Sigmoid colon (tissue), 4 donors: ENCODE data around the gene RNF187.

ENCODE experiments used
- CTCF ChIP-seq, 4 experiments: fragments of 450-650 bp in 3 of 4; fragments of 200-600 bp in 1 of 4; IDR thresholded peaks; one replicate each; pipeline ENCODE4 v1.5.1; 2016 to 2019; ENCODE audit warnings: antibody characterized with exemption in 4 of 4, mild to moderate bottlenecking in 3 of 4, moderate library complexity in 2 of 4
- EP300 ChIP-seq, 4 donors: sonication (generic); formaldehyde crosslinking; IDR thresholded peaks; one replicate each; pipeline ENCODE4 v1.6.1; 2017; ENCODE audit warnings: antibody characterized with exemption in 4 of 4
- POLR2AphosphoS5 ChIP-seq, 4 donors: sonication (generic); formaldehyde crosslinking; IDR thresholded peaks; one replicate each; pipeline ENCODE4 v1.6.1; 2017; ENCODE audit warnings: antibody characterized with exemption in 4 of 4

- no peak for TF ChIP-seq CTCF (IDR thresholded peaks at IDR 0.05)
- no peak for TF ChIP-seq POLR2AphosphoS5 (IDR thresholded peaks at IDR 0.05)
- TF ChIP-seq EP300 (IDR thresholded peaks at IDR 0.05), result no peak
Measured at GRCh38 chr1:228508840-228509415, 21.7 kb downstream of the RNF187 start.
